K562 (cell line): ENCODE results near the gene CELA3B. TPM values are rescaled to one million over a fixed set of nuclear protein-coding genes. Genes with fewer than 3 reads are reported as not detected.
A peak's percentile ranks its signal among the peaks of the same experiment; 100 is the strongest.

ENCODE experiments used
- CTBP1 ChIP-seq: fragments of 450-650 bp; IDR thresholded peaks from 2 replicates; pipeline ENCODE4 v1.6.1; 2016; ENCODE audit warnings: borderline replicate concordance
- CXXC5 ChIP-seq: fragments of 250-450 bp; sonication (Bioruptor Pico); IDR thresholded peaks from 2 replicates; pipeline ENCODE4 v1.8.0; 2022; ENCODE audit warnings: inconsistent platforms, mild to moderate bottlenecking, moderate library complexity
- MAX ChIP-seq: sonication (generic); formaldehyde crosslinking; IDR thresholded peaks from 2 replicates; pipeline ENCODE4 v1.9.0; 2022; ENCODE audit warnings: mild to moderate bottlenecking, missing genetic modification reagents
- NFIC ChIP-seq: fragments of 450-650 bp; IDR thresholded peaks from 2 replicates; pipeline ENCODE4 v1.6.1; 2017; ENCODE audit warnings: mild to moderate bottlenecking, inconsistent platforms
- PCBP1 ChIP-seq: fragments of 200-400 bp; formaldehyde crosslinking; IDR thresholded peaks from 2 replicates; pipeline ENCODE4 v1.6.1; 2018; ENCODE audit warnings: mild to moderate bottlenecking, low read depth, low read length; ENCODE audit not compliant: poor library complexity, severe bottlenecking
- PTBP1 ChIP-seq: fragments of 200-400 bp; formaldehyde crosslinking; IDR thresholded peaks from 2 replicates; pipeline ENCODE4 v1.6.1; 2017; ENCODE audit warnings: low read depth, low read length
- RBFOX2 ChIP-seq: fragments of 200-400 bp; formaldehyde crosslinking; IDR thresholded peaks from 2 replicates; pipeline ENCODE4 v1.6.1; 2017; ENCODE audit warnings: low read depth, mild to moderate bottlenecking, low read length, moderate library complexity
- TAF15 ChIP-seq: fragments of 200-400 bp; formaldehyde crosslinking; IDR thresholded peaks from 2 replicates; pipeline ENCODE4 v1.6.1; 2017; ENCODE audit warnings: mild to moderate bottlenecking, low read depth, low read length, moderate library complexity
- TARDBP ChIP-seq: fragments of 450-650 bp; IDR thresholded peaks from 2 replicates; pipeline ENCODE4 v1.6.1; 2016
- XRCC4 ChIP-seq: IDR thresholded peaks from one replicate; pipeline ENCODE4 v1.6.1; 2011; ENCODE audit not compliant: insufficient read depth, insufficient read length; ENCODE audit errors: extremely low read depth
- ZNF407 ChIP-seq: fragments of 450-650 bp; IDR thresholded peaks from 2 replicates; pipeline ENCODE4 v1.6.1; 2016; ENCODE audit warnings: low read depth
- ZNF449 ChIP-seq: fragments of 250-450 bp; sonication (Bioruptor Pico); IDR thresholded peaks from 2 replicates; pipeline ENCODE4 v1.8.0; 2022; ENCODE audit warnings: moderate library complexity, mild to moderate bottlenecking, inconsistent platforms
- ZNF740 ChIP-seq, 3 experiments: fragments of 200-800 bp in 1 of 3; sonication (Bioruptor generic) in 1 of 3; sonication (generic) in 1 of 3; formaldehyde crosslinking in 1 of 3; IDR thresholded peaks; 2 replicates each; pipeline versions ENCODE4 v1.6.1 to v1.8.0; 2016 to 2022; ENCODE audit warnings: mild to moderate bottlenecking in 2 of 3, missing compliant biosample characterization in 2 of 3, missing genetic modification characterization in 2 of 3, missing genetic modification reagents in 1 of 3
- polyA plus RNA-seq, 8 experiments: library from polyadenylated mRNA; depleted of rRNA in 4 of 8; stranded (reverse) in 5 of 8; unstranded in 3 of 8; fragments of >200 nt; fragmentation: Nextera tagmentation in 2 of 8; fragmentation: Illumina TruSeq in 1 of 8; extraction: Ambion mirVana in 2 of 8; extraction: Trizol in 1 of 8; gene quantifications; 2 replicates each; pipeline versions ENCODE4 v1.2.1 to v1.2.3, GENCODE V29; 2011 to 2014; ENCODE audit warnings: inconsistent platforms in 1 of 8, missing spikeins in 1 of 8
- total RNA-seq, 7 experiments: library from RNA; depleted of rRNA in 6 of 7; stranded (reverse); fragments of >200 nt in 6 of 7; fragmentation: Illumina TruSeq in 2 of 7; extraction: Trizol in 2 of 7; gene quantifications; 2 replicates each; pipeline versions ENCODE4 v1.2.1 to v1.2.3, GENCODE V29; 2011 to 2021; ENCODE audit warnings: low replicate concordance in 1 of 7

CELA3B gene
- total and polyA plus RNA-seq, 9 of the 15 experiments (the other 6 are each of a cell fraction or from before 2014, with no cell fraction given) = 3.1 TPM; not detected in 8

GRCh38 chr1:21956720-21957552, 19.9 kb upstream of the CELA3B start (continued):
- TF ChIP-seq CXXC5 (CRISPR knock-in tag) = no peak
- TF ChIP-seq XRCC4 = no peak
- no peak for TF ChIP-seq RBFOX2
- peak; percentile 17; the same call in 1 of the 2 replicates for TF ChIP-seq CTBP1
- TF ChIP-seq ZNF740 (CRISPR knock-in tag; IDR thresholded peaks at IDR 0.05) = no peak
- no peak for TF ChIP-seq ZNF740 (tag; IDR thresholded peaks at IDR 0.05)
- no peak for TF ChIP-seq TARDBP
- TF ChIP-seq NFIC = peak; percentile 97
- TF ChIP-seq TAF15 = no peak
- no peak for TF ChIP-seq PCBP1
- TF ChIP-seq MAX = peak; percentile 51
- TF ChIP-seq ZNF449 (CRISPR knock-in tag) = no peak
- TF ChIP-seq ZNF407 = no peak
- TF ChIP-seq PTBP1 = no peak
